Astrocyte (in vitro differentiated cells and primary cell): ENCODE data around the gene ANKRD30A.

Source experiments
- CTCF ChIP-seq: IDR thresholded peaks from 2 replicates; pipeline ENCODE4 v1.5.1; 2011; ENCODE audit warnings: low read depth, mild to moderate bottlenecking, inconsistent platforms, low read length, moderate library complexity; ENCODE audit not compliant: insufficient read depth
- EZH2 ChIP-seq: IDR thresholded peaks from 2 replicates; pipeline ENCODE4 v1.6.1; 2012; ENCODE audit warnings: mild to moderate bottlenecking, low read length, inconsistent platforms; ENCODE audit not compliant: insufficient read depth

GRCh38 chr10:37304036-37304435 is 178.6 kb downstream of the ANKRD30A start:
- TF ChIP-seq CTCF (no peak), EZH2 (no peak)
